RWPE2 (cell line): ENCODE results near the gene CTTNBP2.

Experiments
- ATAC-seq: fragments of 200-7000 bp; cut with Tn5 transposase; 3 replicates; pipeline ENCODE4 v1.9.1; 2021; ENCODE audit warnings: low read depth
- DNase-seq: peaks from one replicate; pipeline ENCODE4 v3.0.0-alpha.2; 2020; ENCODE audit warnings: low spot score
- H3K27ac ChIP-seq: fragments of 450-650 bp; 2 replicates; pipeline ENCODE4 v1.5.1; 2017; ENCODE audit warnings: mild to moderate bottlenecking; ENCODE audit not compliant: poor library complexity, severe bottlenecking
- H3K27me3 ChIP-seq: fragments of 250-450 bp; sonication (Bioruptor Pico); 2 replicates; pipeline ENCODE4 v1.5.1; 2021; ENCODE audit warnings: mild to moderate bottlenecking, moderate library complexity; ENCODE audit not compliant: insufficient read depth, poor library complexity, severe bottlenecking
- H3K36me3 ChIP-seq: fragments of 250-450 bp; sonication (Bioruptor Pico); 2 replicates; pipeline ENCODE4 v1.5.1; 2020; ENCODE audit warnings: low read depth, mild to moderate bottlenecking, moderate library complexity
- H3K4me1 ChIP-seq: fragments of 250-450 bp; sonication (Bioruptor Pico); 2 replicates; pipeline ENCODE4 v1.5.1; 2021; ENCODE audit warnings: mild to moderate bottlenecking, moderate library complexity; ENCODE audit not compliant: insufficient read depth, poor library complexity, severe bottlenecking
- H3K4me3 ChIP-seq: fragments of 250-450 bp; sonication (Bioruptor Pico); 2 replicates; pipeline ENCODE4 v1.5.1; 2021; ENCODE audit warnings: mild to moderate bottlenecking, moderate library complexity; ENCODE audit not compliant: severe bottlenecking
- H3K9me3 ChIP-seq: fragments of 250-450 bp; sonication (Bioruptor Pico); 2 replicates; pipeline ENCODE4 v1.5.1; 2021; ENCODE audit warnings: mild to moderate bottlenecking, moderate library complexity; ENCODE audit not compliant: severe bottlenecking
- CTCF ChIP-seq: fragments of 450-650 bp; IDR thresholded peaks from one replicate; pipeline ENCODE4 v1.5.1; 2017; ENCODE audit warnings: mild to moderate bottlenecking, moderate library complexity; ENCODE audit not compliant: poor library complexity, severe bottlenecking

Gene CTTNBP2

GRCh38 chr7:117862378-117862777, 10.9 kb downstream of the CTTNBP2 start:
- no peak overlapping the region for H3K4me3 ChIP-seq
- ATAC-seq (no peak), DNase-seq (no peak)
- no peaks in the 10 kb centered on the region for H3K36me3 ChIP-seq
- peaks cover 7% of the 10 kb centered on the region for H3K4me1 ChIP-seq
- H3K27me3 ChIP-seq = no peaks in the 10 kb centered on the region
- TF ChIP-seq CTCF = no peak
- no peaks in the 10 kb centered on the region for H3K9me3 ChIP-seq
- no peak overlapping the region for H3K27ac ChIP-seq

DNA sequence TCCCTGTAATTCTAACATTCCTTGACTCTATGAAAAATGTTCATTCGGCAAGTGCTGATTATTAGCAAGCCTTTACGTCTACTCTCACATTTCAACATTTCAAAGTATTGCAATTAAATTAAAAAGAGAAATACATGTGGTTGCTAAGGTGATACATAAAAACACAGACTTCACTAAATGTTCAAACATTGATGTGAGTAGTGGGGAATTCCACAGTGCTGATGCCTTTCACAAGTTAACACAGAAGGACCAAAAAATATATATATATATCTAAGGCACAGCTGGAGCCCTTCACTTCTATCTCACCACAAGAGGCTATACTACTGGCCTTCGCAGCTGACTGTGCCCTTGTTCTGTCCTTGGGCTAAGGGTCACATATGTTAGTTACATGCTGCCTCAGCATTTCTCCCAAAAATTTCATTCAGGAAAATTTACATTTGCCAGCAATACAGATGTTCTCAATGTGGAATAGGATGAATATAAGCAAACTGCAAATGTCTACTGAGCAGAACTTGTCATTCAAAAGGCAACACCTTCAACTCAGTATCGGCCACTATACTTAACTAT, 13.9 kb downstream of the CTTNBP2 start:
- no peak for TF ChIP-seq CTCF
- no peak for DNase-seq
- no peak for ATAC-seq
- Histone ChIP-seq H3K4me3 (no peak overlapping the region), H3K4me1 (peaks cover 7% of the 10 kb centered on the region), H3K27ac (no peak overlapping the region), H3K36me3 (no peaks in the 10 kb centered on the region), H3K27me3 (no peaks in the 10 kb centered on the region), H3K9me3 (no peaks in the 10 kb centered on the region)

GRCh38 chr7:117858712-117859111, 14.5 kb downstream of the CTTNBP2 start:
- Histone ChIP-seq H3K4me1 (peaks cover 7% of the 10 kb centered on the region), H3K9me3 (no peaks in the 10 kb centered on the region), H3K27me3 (no peaks in the 10 kb centered on the region), H3K4me3 (no peak overlapping the region), H3K27ac (no peak overlapping the region), H3K36me3 (no peaks in the 10 kb centered on the region)
- DNase-seq (no peak), ATAC-seq (peak; percentile 91)
- TF ChIP-seq CTCF = no peak

DNA sequence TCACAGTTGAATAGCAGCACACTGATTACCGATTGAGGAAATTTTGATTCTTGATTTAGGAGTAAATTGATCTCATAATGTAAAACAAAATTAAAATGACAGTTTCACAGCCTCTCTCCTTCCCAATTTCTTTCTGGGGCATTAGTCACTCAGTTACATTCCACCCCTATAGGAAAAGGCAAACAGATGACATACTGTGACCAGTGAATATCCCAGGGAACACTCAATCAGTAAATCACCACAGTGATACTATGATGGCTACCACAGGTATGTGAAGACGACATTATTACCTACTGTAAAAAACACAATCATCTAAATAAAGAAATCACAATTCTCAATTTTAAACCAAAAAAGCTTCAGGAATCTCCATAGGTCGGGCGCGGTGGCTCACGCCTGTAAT, 15.5 kb downstream of the CTTNBP2 start:
- H3K27ac ChIP-seq = no peak overlapping the region
- no peaks in the 10 kb centered on the region for H3K27me3 ChIP-seq
- no peak for ATAC-seq
- no peak overlapping the region for H3K4me3 ChIP-seq
- DNase-seq = no peak
- no peaks in the 10 kb centered on the region for H3K36me3 ChIP-seq
- no peaks in the 10 kb centered on the region for H3K9me3 ChIP-seq
- no peak for TF ChIP-seq CTCF
- H3K4me1 ChIP-seq = peaks cover 7% of the 10 kb centered on the region

DNA sequence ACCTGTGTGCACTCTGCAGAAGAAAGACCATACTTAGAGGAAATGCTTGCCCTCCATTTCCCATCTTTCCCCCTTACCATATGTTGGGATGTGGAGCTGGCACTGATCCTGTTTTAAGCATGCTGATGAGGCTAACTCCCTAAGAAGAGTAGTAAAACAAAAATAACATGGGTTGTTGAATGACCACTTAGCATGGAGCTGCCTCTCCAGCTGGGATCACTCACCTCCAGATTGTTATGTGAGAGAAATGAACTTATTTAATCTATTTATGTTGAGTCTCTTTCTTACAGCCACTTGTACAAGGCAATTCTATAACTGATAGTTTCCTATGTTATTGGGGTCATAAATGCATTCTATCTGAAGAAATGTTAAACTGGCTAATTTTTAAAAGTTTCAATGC, 17.0 kb downstream of the CTTNBP2 start:
- Histone ChIP-seq H3K4me3 (no peak overlapping the region), H3K27me3 (no peaks in the 10 kb centered on the region), H3K27ac (no peak overlapping the region), H3K36me3 (no peaks in the 10 kb centered on the region), H3K9me3 (no peaks in the 10 kb centered on the region), H3K4me1 (peaks cover 7% of the 10 kb centered on the region)
- ATAC-seq = no peak
- TF ChIP-seq CTCF = no peak
- DNase-seq = no peak
